GM12878 (cell line): ENCODE data around the gene GPT2. TPM values are rescaled to one million over a fixed set of nuclear protein-coding genes. Genes with fewer than 3 reads are reported as not detected.

Experiments used
- ATAC-seq: fragments of 200-7000 bp; cut with Tn5 transposase; 3 replicates; pipeline ENCODE4 v1.9.1; 2020; ENCODE audit warnings: mild to moderate bottlenecking, moderate library complexity
- BruUV-seq: library from RNA; stranded (reverse); fragments of 400-500 nt; replicated peaks from 2 replicates; lab custom pipeline; 2021; lab: Mats Ljungman, UMichigan
- CTCF ChIA-PET: fragments of 300-600 bp; sonication (Branson Sonifier 250); formaldehyde crosslinking; extraction: SDS; loops from one replicate; lab custom pipeline; 2021; ENCODE audit warnings: inconsistent platforms; lab: Yijun Ruan, JAX
- POLR2A ChIA-PET: fragments of 350-600 bp; formaldehyde crosslinking; extraction: SDS; loops from one replicate; lab custom pipeline; 2021; ENCODE audit warnings: inconsistent platforms; lab: Charles Lee
- RAD21 ChIA-PET: fragments of 300-600 bp; sonication (Branson Sonifier 250); formaldehyde crosslinking; loops from one replicate; lab custom pipeline; 2023; ENCODE audit warnings: antibody characterized with exemption; ENCODE audit not compliant: unreplicated experiment; lab: Charles Lee
- SMC1A ChIA-PET: fragments of 300-600 bp; sonication (Branson Sonifier 250); formaldehyde crosslinking; loops from one replicate; lab custom pipeline; 2023; ENCODE audit not compliant: unreplicated experiment, uncharacterized antibody; lab: Charles Lee
- DNase-seq: peaks from one replicate; pipeline ENCODE4 v3.0.0-alpha.2; 2011; ENCODE audit warnings: low read depth, low spot score
- FAIRE-seq: peaks from 3 replicates; lab custom pipeline; 2011; peaks lifted over from hg19 to GRCh38; lab: Jason Lieb, UNC
- H2AFZ ChIP-seq: 2 replicates; pipeline ENCODE4 v1.6.0; 2011; ENCODE audit warnings: low read depth, low read length, control low read depth; ENCODE audit not compliant: control insufficient read depth
- H3K27ac ChIP-seq: 2 replicates; pipeline ENCODE4 v1.5.1; 2011; ENCODE audit warnings: control low read depth; ENCODE audit not compliant: control insufficient read depth, insufficient read depth
- H3K27me3 ChIP-seq, 2 experiments: replicated peaks in 1 of 2; 2 replicates each; pipeline versions ENCODE4 v1.6.0 to v1.6.1; 2011; ENCODE audit warnings: low read length in 1 of 2; ENCODE audit not compliant: control insufficient read depth in 2 of 2, insufficient read depth in 2 of 2
- H3K36me3 ChIP-seq, 2 experiments: 2 replicates each; pipeline ENCODE4 v1.5.1; 2011; ENCODE audit warnings: low read length in 1 of 2; ENCODE audit not compliant: control insufficient read depth in 2 of 2, insufficient read depth in 2 of 2
- H3K4me1 ChIP-seq: 2 replicates; pipeline ENCODE4 v1.6.1; 2011; ENCODE audit warnings: mild to moderate bottlenecking, low read length, moderate library complexity, mixed read lengths; ENCODE audit not compliant: control insufficient read depth, insufficient read depth
- H3K4me2 ChIP-seq: 2 replicates; pipeline ENCODE4 v1.6.0; 2011; ENCODE audit warnings: control low read depth; ENCODE audit not compliant: control insufficient read depth, insufficient read depth
- H3K4me3 ChIP-seq: fragments of 200-600 bp; sonication (generic); 2 replicates; pipeline ENCODE4 v1.5.1; 2016
- H3K79me2 ChIP-seq: 2 replicates; pipeline ENCODE4 v1.6.0; 2011; ENCODE audit warnings: low read length; ENCODE audit not compliant: control insufficient read depth, insufficient read depth
- H3K9ac ChIP-seq: 2 replicates; pipeline ENCODE4 v1.8.0; 2011; ENCODE audit warnings: low read length, control low read depth, mixed read lengths; ENCODE audit not compliant: control insufficient read depth, insufficient read depth
- H3K9me3 ChIP-seq: replicated peaks from 3 replicates; pipeline ENCODE4 v1.5.1; 2011; ENCODE audit warnings: mild to moderate bottlenecking, low read length; ENCODE audit not compliant: control insufficient read depth, insufficient read depth
- H4K20me1 ChIP-seq: 2 replicates; pipeline ENCODE4 v1.6.0; 2011; ENCODE audit not compliant: control insufficient read depth, insufficient read depth
- BCL3 ChIP-seq: IDR thresholded peaks from 2 replicates; pipeline ENCODE4 v1.6.1; 2011; ENCODE audit warnings: borderline replicate concordance, low read depth, mild to moderate bottlenecking, moderate library complexity, low read length; ENCODE audit not compliant: insufficient read depth, poor library complexity, severe bottlenecking
- BRCA1 ChIP-seq: IDR thresholded peaks from 2 replicates; pipeline ENCODE4 v1.6.1; 2011; ENCODE audit warnings: low read depth, low read length, improper control_type of control experiment
- CBX5 ChIP-seq: sonication (generic); IDR thresholded peaks from 2 replicates; pipeline ENCODE4 v1.6.1; 2016; ENCODE audit warnings: low read depth, moderate library complexity, mild to moderate bottlenecking, inconsistent platforms
- EED ChIP-seq: sonication (generic); IDR thresholded peaks from 2 replicates; pipeline ENCODE4 v1.6.1; 2016; ENCODE audit warnings: antibody characterized with exemption, low read depth
- HCFC1 ChIP-seq: fragments of 150-350 bp; IDR thresholded peaks from 2 replicates; pipeline ENCODE4 v1.6.1; 2014; ENCODE audit warnings: low read length
- MTA3 ChIP-seq: IDR thresholded peaks from 2 replicates; pipeline ENCODE4 v1.6.1; 2012; ENCODE audit warnings: low read length, inconsistent platforms, borderline replicate concordance
- NR2C2 ChIP-seq: IDR thresholded peaks from 2 replicates; pipeline ENCODE4 v1.6.1; 2011; ENCODE audit warnings: borderline replicate concordance, low read depth; ENCODE audit not compliant: control insufficient read depth, insufficient read length
- NRF1 ChIP-seq: conservative IDR thresholded peaks from 2 replicates; pipeline ENCODE4 v1.6.1; 2011; ENCODE audit warnings: mild to moderate bottlenecking, low read depth, low read length, improper control_type of control experiment
- PAX8 ChIP-seq: fragments of 450-650 bp; IDR thresholded peaks from 2 replicates; pipeline ENCODE4 v1.6.1; 2017; ENCODE audit warnings: mild to moderate bottlenecking, moderate library complexity
- POLR2AphosphoS5 ChIP-seq: IDR thresholded peaks from 2 replicates; pipeline ENCODE4 v1.6.1; 2011; ENCODE audit warnings: mild to moderate bottlenecking, low read length, inconsistent platforms
- REST ChIP-seq: IDR thresholded peaks from 2 replicates; pipeline ENCODE4 v1.6.1; 2012; ENCODE audit warnings: mild to moderate bottlenecking, low read depth, low read length
- TAF1 ChIP-seq: IDR thresholded peaks from 2 replicates; pipeline ENCODE4 v1.6.1; 2011; ENCODE audit warnings: mild to moderate bottlenecking, low read depth, low read length, borderline replicate concordance
- YBX1 ChIP-seq: fragments of 450-650 bp; IDR thresholded peaks from 2 replicates; pipeline ENCODE4 v1.6.1; 2016; ENCODE audit warnings: antibody characterized with exemption
- ZNF24 ChIP-seq: fragments of 450-650 bp; IDR thresholded peaks from 2 replicates; pipeline ENCODE4 v1.6.1; 2017; ENCODE audit warnings: antibody characterized with exemption, mild to moderate bottlenecking
- WGBS: methylation state at CpG from one replicate; pipeline ENCODE4 v1.1.6; 2016; ENCODE audit warnings: low lambda C conversion rate; ENCODE audit not compliant: insufficient replicate concordance, insufficient coverage; ENCODE audit errors: missing lambda C conversion rate; 5-methylcytosine and 5-hydroxymethylcytosine counted together
- in situ Hi-C: fragments of 300-500 bp; cut with MboI; formaldehyde crosslinking; loops from 9 replicates; pipeline ENCODE4 v1.14.3; 2018; ENCODE audit warnings: mixed read lengths
- intact Hi-C: fragments of 100-400 bp; cut with micrococcal nuclease; formaldehyde crosslinking; loops from one replicate; pipeline ENCODE4 v1.14.2; 2022; ENCODE audit not compliant: unreplicated experiment
- polyA plus RNA-seq, 11 experiments: library from polyadenylated mRNA; depleted of rRNA in 4 of 11; unstranded in 6 of 11; stranded (reverse) in 5 of 11; fragments of >200 nt; fragmentation: Nextera tagmentation in 4 of 11; fragmentation: Illumina TruSeq in 1 of 11; extraction: Ambion mirVana in 4 of 11; extraction: Trizol in 1 of 11; gene quantifications; 1 replicate in 1 of 11; 2 replicates in 10 of 11; pipeline versions ENCODE4 v1.2.1 to v1.2.3, GENCODE V29; 2011 to 2016; ENCODE audit warnings: inconsistent platforms in 2 of 11, missing spikeins in 2 of 11, low read depth in 1 of 11
- total RNA-seq, 4 experiments: library from RNA; depleted of rRNA in 3 of 4; stranded (reverse); fragments of >200 nt in 3 of 4; fragmentation: Illumina TruSeq in 1 of 4; extraction: Trizol in 1 of 4; gene quantifications; 2 replicates each; pipeline versions ENCODE4 v1.2.1 to v1.2.3, GENCODE V29; 2013 to 2021

The GPT2 gene
- total and polyA plus RNA-seq, 10 of the 15 experiments (the other 5 are each of a cell fraction or from before 2014, with no cell fraction given), result 0.45 to 9.9 (median 4.3) TPM

GRCh38 chr16:46842192-46842895 lies 41.8 kb upstream of the GPT2 start (continued):
- no peak for TF ChIP-seq HCFC1
- no peak for TF ChIP-seq CBX5

- H3K27ac ChIP-seq, result no peak overlapping the region
- peaks cover 2% of the 10 kb centered on the region; the same call in 1 of the 3 replicates for H3K9me3 ChIP-seq
- no TSS peak for BruUV-seq
- H3K9ac ChIP-seq, result no peak overlapping the region
- FAIRE-seq (no peak), DNase-seq (no peak), ATAC-seq (no peak)
- ChIA-PET CTCF (interaction anchor here (3.0 kb wide), 1 partner anchor 10 kb away, joined by 13 read pairs; no protein-coding TSS in a partner anchor), RAD21 (interaction anchor here (0.6 kb wide), 1 partner anchor 67 kb away, joined by 4 read pairs; no protein-coding TSS in a partner anchor), SMC1A (interaction anchor here (0.7 kb wide), 1 partner anchor 10 kb away, joined by 3 read pairs; no protein-coding TSS in a partner anchor), POLR2A (no interaction called here)
- no peaks in the 10 kb centered on the region for H3K27me3 ChIP-seq
- no peaks in the 10 kb centered on the region for H3K36me3 ChIP-seq
- no peaks in the 10 kb centered on the region for H3K79me2 ChIP-seq
- H4K20me1 ChIP-seq, result no peaks in the 10 kb centered on the region
- H2AFZ ChIP-seq, result no peak overlapping the region
- H3K4me2 ChIP-seq, result no peak overlapping the region
- in situ Hi-C loops (no loop called here), intact Hi-C loops (no loop called here)
- WGBS, result 85% methylated on average over 60 of the region's 74 CpGs
- TF ChIP-seq REST, result no peak
- TF ChIP-seq POLR2AphosphoS5, result no peak
- no peak for TF ChIP-seq NRF1
- TF ChIP-seq MTA3, result no peak
- no peak for TF ChIP-seq BCL3
- no peak for TF ChIP-seq ZNF24
- no peak for TF ChIP-seq BRCA1
- no peak for TF ChIP-seq NR2C2
- TF ChIP-seq EED, result no peak
- TF ChIP-seq TAF1, result no peak
- TF ChIP-seq PAX8, result no peak
- no peak for TF ChIP-seq YBX1
- no peak overlapping the region for H3K4me3 ChIP-seq
- no peaks in the 10 kb centered on the region for H3K4me1 ChIP-seq
These were observed 40.1 kb upstream of the GPT2 start for GRCh38 chr16:46843898-46844642.
